Measurements from ENCODE around the gene KDM6A.

GRCh38 chrX:45134315-45134731 is 261.3 kb downstream of the KDM6A start:
- TF ChIP-seq ZNF8 (CRISPR knock-in tag; IDR thresholded peaks at IDR 0.05) = no peak
- no peak for TF ChIP-seq PATZ1 (CRISPR knock-in tag; IDR thresholded peaks at IDR 0.05; ENCODE audit: borderline replicate concordance)

All from SK-N-SH treated with all-trans-retinoic acid at 6 μM for 48 hours (cell line).